Activated CD8-positive, alpha-beta T cell treated with anti-CD3 and anti-CD28 coated beads for 36 hours (primary cell): Measurements from ENCODE around the gene INPP5A. TPM values are rescaled to one million over a fixed set of nuclear protein-coding genes. Genes with fewer than 3 reads are reported as not detected.
"Not testable (repeated sequence)": the region's sequence is repeated elsewhere in the genome, so short reads cannot be mapped to it uniquely, and the experiment has no call there.

Source experiments
- ATAC-seq: fragments of 200-7000 bp; cut with Tn5 transposase; one replicate; pipeline ENCODE4 v1.10.0; 2021; ENCODE audit warnings: mild to moderate bottlenecking, moderate library complexity
- CTCF ChIA-PET: fragments of 350-600 bp; sonication (Branson Sonifier 250); formaldehyde crosslinking; loops from one replicate; lab custom pipeline; 2021; ENCODE audit warnings: antibody characterized with exemption; lab: Charles Lee
- POLR2A ChIA-PET: fragments of 350-600 bp; sonication (Branson Sonifier 250); formaldehyde crosslinking; loops from one replicate; lab custom pipeline; 2021; ENCODE audit warnings: antibody characterized with exemption; lab: Charles Lee
- DNase-seq: peaks from one replicate; pipeline ENCODE4 v3.0.0-alpha.2; 2020
- H3K27ac Mint-ChIP-seq: one replicate; pipeline ENCODE4 v1.8.0; 2021; ENCODE audit warnings: mild to moderate bottlenecking, mixed read lengths
- H3K27me3 Mint-ChIP-seq: one replicate; pipeline ENCODE4 v1.8.0; 2021; ENCODE audit warnings: mixed read lengths
- H3K36me3 Mint-ChIP-seq: one replicate; pipeline ENCODE4 v1.8.0; 2021; ENCODE audit warnings: low read depth, mixed read lengths
- H3K4me1 Mint-ChIP-seq: one replicate; pipeline ENCODE4 v1.8.0; 2021; ENCODE audit warnings: low read depth, mixed read lengths
- H3K4me3 Mint-ChIP-seq: one replicate; pipeline ENCODE4 v1.8.0; 2021; ENCODE audit warnings: mild to moderate bottlenecking, moderate library complexity, mixed read lengths
- H3K9me3 Mint-ChIP-seq: one replicate; pipeline ENCODE4 v1.8.0; 2021; ENCODE audit warnings: mixed read lengths
- CTCF ChIP-seq: fragments of 200-600 bp; IDR thresholded peaks from one replicate; pipeline ENCODE4 v1.8.0; 2022; ENCODE audit warnings: antibody characterized with exemption, mild to moderate bottlenecking
- intact Hi-C: fragments of 100-400 bp; cut with micrococcal nuclease; formaldehyde crosslinking; loops from one replicate; pipeline ENCODE4 v1.10.0; 2022
- total RNA-seq, 2 experiments: library from RNA; stranded (reverse); gene quantifications; one replicate each; pipeline ENCODE4 v1.2.3, GENCODE V29; 2021

INPP5A gene, protein sequence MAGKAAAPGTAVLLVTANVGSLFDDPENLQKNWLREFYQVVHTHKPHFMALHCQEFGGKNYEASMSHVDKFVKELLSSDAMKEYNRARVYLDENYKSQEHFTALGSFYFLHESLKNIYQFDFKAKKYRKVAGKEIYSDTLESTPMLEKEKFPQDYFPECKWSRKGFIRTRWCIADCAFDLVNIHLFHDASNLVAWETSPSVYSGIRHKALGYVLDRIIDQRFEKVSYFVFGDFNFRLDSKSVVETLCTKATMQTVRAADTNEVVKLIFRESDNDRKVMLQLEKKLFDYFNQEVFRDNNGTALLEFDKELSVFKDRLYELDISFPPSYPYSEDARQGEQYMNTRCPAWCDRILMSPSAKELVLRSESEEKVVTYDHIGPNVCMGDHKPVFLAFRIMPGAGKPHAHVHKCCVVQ
- 10 to 100 TPM in 1 of 2 experiments, 1 to 10 TPM in 1; 9.6 to 10.4 TPM for total RNA-seq

GRCh38 chr10:132537684-132538001 is at the start of gene INPP5A:
Gene INPP5A, plus strand, starts transcription at chr10:132537787. Its CDS starts 310 bp downstream, at chr10:132538097.
- Mint-ChIP-seq H3K4me3 (peak within 1 kb of the TSS; percentile 88), H3K4me1 (peaks cover 57% of the 10 kb centered on the region)
- TF ChIP-seq CTCF = no peak

DNA sequence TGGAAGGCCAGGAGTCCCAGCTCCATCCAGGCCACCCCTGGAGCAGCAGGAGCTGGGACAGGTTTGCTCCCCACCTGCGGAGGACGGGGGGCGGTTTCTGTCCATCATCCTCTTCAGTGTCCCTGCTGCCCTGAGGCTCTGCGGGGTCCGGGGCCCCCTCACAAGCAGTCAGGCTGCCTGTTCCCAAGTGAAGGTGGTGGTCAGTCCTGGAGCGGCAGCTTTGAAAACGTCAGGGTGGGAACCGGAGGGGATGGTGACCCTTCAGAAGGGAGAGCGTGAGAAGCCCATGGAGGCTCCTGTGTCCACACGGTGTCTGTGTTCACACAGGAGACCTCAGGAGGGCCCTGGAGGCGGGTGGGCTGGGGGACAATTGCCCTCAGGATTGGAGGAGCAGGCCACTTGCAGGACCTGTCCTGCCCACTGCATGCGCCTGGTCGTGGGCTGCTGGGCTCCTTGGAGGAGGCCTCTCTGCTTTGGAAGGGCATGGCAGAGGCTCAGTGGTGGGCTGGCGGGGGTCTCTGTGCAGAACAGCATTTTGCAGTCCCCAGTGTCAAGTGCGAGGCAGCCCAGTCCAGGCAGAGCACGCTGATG is 49.3 kb upstream of the INPP5A start:
- POLR2A ChIA-PET = no interaction called here
- Mint-ChIP-seq H3K36me3 (no peaks in the 10 kb centered on the region), H3K27me3 (no peaks in the 10 kb centered on the region), H3K4me1 (no peaks in the 10 kb centered on the region), H3K27ac (no peak overlapping the region), H3K4me3 (no peak overlapping the region), H3K9me3 (no peaks in the 10 kb centered on the region)
- intact Hi-C loops = no loop called here
- CTCF ChIA-PET = no interaction called here
- no peak for DNase-seq
- ATAC-seq = no peak
- no peak for TF ChIP-seq CTCF

More at GRCh38 chr10:132537684-132538001, at the start of gene INPP5A:
- CTCF ChIA-PET = interaction anchor here (4.9 kb wide), 1 partner anchor 13 kb away, joined by 34 read pairs; no protein-coding TSS in a partner anchor
- DNase-seq (no peak), ATAC-seq (no peak)
- POLR2A ChIA-PET = interaction anchor here (5.3 kb wide), 1 partner anchor 13 kb away, joined by 32 read pairs; no protein-coding TSS in a partner anchor
- no peaks in the 10 kb centered on the region for H3K9me3 Mint-ChIP-seq
- H3K27me3 Mint-ChIP-seq = no peaks in the 10 kb centered on the region
- peak within 1 kb of the TSS; percentile 91 for H3K27ac Mint-ChIP-seq
- H3K36me3 Mint-ChIP-seq = peaks cover 4% of the 10 kb centered on the region
- intact Hi-C loops = no loop called here

DNA sequence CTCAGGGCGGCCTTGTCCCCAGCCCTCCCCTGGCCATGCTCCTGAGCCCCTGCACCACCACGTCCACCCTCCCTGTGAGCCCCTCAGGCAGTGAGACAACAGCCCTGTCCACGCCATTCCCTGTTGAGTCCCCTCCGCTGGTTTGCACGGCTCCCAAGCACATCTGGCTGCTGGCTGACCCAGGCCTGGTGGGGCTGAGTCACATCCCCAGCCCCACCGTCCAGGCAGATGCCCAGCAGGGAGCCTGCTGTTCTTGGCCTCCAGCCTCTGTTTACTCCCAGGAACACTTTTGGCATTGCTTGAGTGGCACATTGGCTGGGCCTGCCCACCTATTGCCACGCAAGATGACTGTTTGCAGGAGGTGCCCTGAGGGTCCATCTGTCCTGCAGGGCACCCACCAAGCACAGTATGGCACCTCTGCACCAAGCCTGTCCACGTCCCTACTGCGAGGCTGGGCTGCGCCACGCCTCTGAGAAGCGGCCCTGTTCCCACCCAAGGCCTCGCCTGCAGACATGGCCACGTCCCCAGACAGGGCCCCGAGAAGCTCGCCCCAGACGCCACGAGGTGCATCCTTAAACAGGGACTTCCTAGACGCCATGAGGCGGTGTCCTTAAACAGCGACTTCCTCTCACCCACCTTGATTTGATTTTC is 48.4 kb upstream of the INPP5A start:
- TF ChIP-seq CTCF = no peak
- intact Hi-C loops = no loop called here
- no peaks in the 10 kb centered on the region for H3K27me3 Mint-ChIP-seq
- no peak overlapping the region for H3K27ac Mint-ChIP-seq
- DNase-seq (no peak), ATAC-seq (no peak)
- no peaks in the 10 kb centered on the region for H3K4me1 Mint-ChIP-seq
- H3K4me3 Mint-ChIP-seq = no peak overlapping the region
- ChIA-PET POLR2A (interaction anchor here (0.9 kb wide), 1 partner anchor 10 kb away, joined by 4 read pairs; no protein-coding TSS in a partner anchor), CTCF (no interaction called here)
- no peaks in the 10 kb centered on the region for H3K9me3 Mint-ChIP-seq
- no peaks in the 10 kb centered on the region for H3K36me3 Mint-ChIP-seq

GRCh38 chr10:132489704-132490534 is 47.7 kb upstream of the INPP5A start:
- ATAC-seq = no peak
- Mint-ChIP-seq H3K36me3 (no peaks in the 10 kb centered on the region), H3K4me3 (no peak overlapping the region), H3K27ac (no peak overlapping the region), H3K4me1 (no peaks in the 10 kb centered on the region), H3K27me3 (no peaks in the 10 kb centered on the region), H3K9me3 (no peaks in the 10 kb centered on the region)
- ChIA-PET CTCF (no interaction called here), POLR2A (interaction anchor here (0.9 kb wide), 1 partner anchor 9 kb away, joined by 4 read pairs; no protein-coding TSS in a partner anchor)
- intact Hi-C loops = no loop called here
- DNase-seq = no peak
- TF ChIP-seq CTCF = no peak

GRCh38 chr10:132491534-132491933 is 46.1 kb upstream of the INPP5A start:
- POLR2A ChIA-PET, H3K9me3 Mint-ChIP-seq, H3K4me1 Mint-ChIP-seq, H3K36me3 Mint-ChIP-seq, intact Hi-C loops, H3K27me3 Mint-ChIP-seq, ATAC-seq, H3K4me3 Mint-ChIP-seq, DNase-seq, CTCF ChIA-PET, H3K27ac Mint-ChIP-seq: not testable (repeated sequence)
